NCI-H2196 (cell line): ENCODE data around the gene EXOC4.

ENCODE experiments used
- DNase-seq: peaks from one replicate; lab custom pipeline; 2025; ENCODE audit not compliant: unreplicated experiment; lab: John Stamatoyannopoulos, UW

Gene EXOC4

GRCh38 chr7:133815611-133816210 is 562.8 kb downstream of the EXOC4 start:
- no peak for DNase-seq

GRCh38 chr7:133819695-133820094 is 566.8 kb downstream of the EXOC4 start:
- no peak for DNase-seq

GRCh38 chr7:133820584-133820983 is 567.7 kb downstream of the EXOC4 start:
- DNase-seq: no peak

- DNase-seq: no peak
Measured at GRCh38 chr7:133821171-133821570, 568.3 kb downstream of the EXOC4 start.

GRCh38 chr7:133822001-133822641 is 569.2 kb downstream of the EXOC4 start:
- no peak for DNase-seq

GRCh38 chr7:133822868-133823552 is 570.1 kb downstream of the EXOC4 start:
- DNase-seq: no peak

GRCh38 chr7:133824132-133824531 is 571.3 kb downstream of the EXOC4 start:
- DNase-seq: no peak

- DNase-seq: no peak
Measured at GRCh38 chr7:133827707-133828623, 575.1 kb downstream of the EXOC4 start.

- DNase-seq: no peak
Measured at GRCh38 chr7:133828906-133829305, 576.0 kb downstream of the EXOC4 start.

GRCh38 chr7:133829336-133829897 is 576.5 kb downstream of the EXOC4 start:
- DNase-seq: no peak

GRCh38 chr7:133830081-133830480 is 577.2 kb downstream of the EXOC4 start:
- DNase-seq: no peak

GRCh38 chr7:133836666-133837065 is 583.8 kb downstream of the EXOC4 start:
- DNase-seq: no peak

- DNase-seq: no peak
Measured at GRCh38 chr7:133837224-133837623, 584.3 kb downstream of the EXOC4 start.

GRCh38 chr7:133839121-133839520 is 586.2 kb downstream of the EXOC4 start:
- DNase-seq: no peak

GRCh38 chr7:133843341-133843740 is 590.5 kb downstream of the EXOC4 start:
- DNase-seq: no peak

- DNase-seq: no peak
Measured at GRCh38 chr7:133845005-133845404, 592.1 kb downstream of the EXOC4 start.

GRCh38 chr7:133846203-133846945 is 593.5 kb downstream of the EXOC4 start:
- DNase-seq: no peak

GRCh38 chr7:133850497-133851280 is 597.8 kb downstream of the EXOC4 start:
- DNase-seq: no peak

- no peak for DNase-seq
Measured at GRCh38 chr7:133851411-133851810, 598.5 kb downstream of the EXOC4 start.
